Glomerular visceral epithelial cell (primary cell): ENCODE results near the gene ONECUT2.

Experiments
- DNase-seq: peaks from one replicate; pipeline ENCODE4 v3.0.0-alpha.2; 2016; ENCODE audit errors: extremely low spot score

The ONECUT2 gene

GRCh38 chr18:57431467-57432080 lies 3.6 kb upstream of the ONECUT2 start:
- DNase-seq = no peak

GRCh38 chr18:57432140-57432539 lies 3.0 kb upstream of the ONECUT2 start:
- DNase-seq = no peak

DNA sequence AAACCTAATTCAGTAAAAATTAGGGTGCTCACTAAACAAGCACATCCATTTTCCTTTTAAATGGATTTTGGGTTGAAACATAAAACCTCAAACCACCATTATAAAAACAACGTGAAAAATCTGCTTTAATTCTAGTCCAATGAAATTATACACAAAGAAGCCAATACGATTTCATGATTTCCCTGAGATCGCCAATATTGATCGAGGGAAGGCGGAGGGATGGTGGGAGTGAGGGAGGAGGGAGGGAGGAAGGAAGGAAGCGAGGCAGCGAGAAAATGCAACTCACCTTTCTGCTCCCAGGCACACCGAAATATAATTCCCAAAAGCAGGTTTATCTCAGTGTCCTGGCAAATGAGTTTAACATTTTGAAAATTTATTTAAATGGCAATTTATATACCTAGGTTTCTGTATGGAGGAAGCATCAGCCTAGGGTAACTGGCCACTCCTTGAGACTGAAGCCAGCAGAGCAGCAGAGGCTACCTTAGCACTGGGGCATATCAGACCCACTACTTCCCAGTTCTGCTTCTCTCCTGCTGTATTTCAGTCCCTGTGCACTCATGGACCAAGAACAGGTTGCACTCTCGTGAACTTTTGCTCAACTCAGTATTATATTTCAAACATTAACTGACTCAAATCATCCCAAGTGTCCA lies 2.3 kb upstream of the ONECUT2 start:
- DNase-seq = no peak

- no peak for DNase-seq
These were observed 1.7 kb upstream of the ONECUT2 start for GRCh38 chr18:57433482-57433881.

GRCh38 chr18:57433934-57434535 lies 1.1 kb upstream of the ONECUT2 start:
- no peak for DNase-seq

DNA sequence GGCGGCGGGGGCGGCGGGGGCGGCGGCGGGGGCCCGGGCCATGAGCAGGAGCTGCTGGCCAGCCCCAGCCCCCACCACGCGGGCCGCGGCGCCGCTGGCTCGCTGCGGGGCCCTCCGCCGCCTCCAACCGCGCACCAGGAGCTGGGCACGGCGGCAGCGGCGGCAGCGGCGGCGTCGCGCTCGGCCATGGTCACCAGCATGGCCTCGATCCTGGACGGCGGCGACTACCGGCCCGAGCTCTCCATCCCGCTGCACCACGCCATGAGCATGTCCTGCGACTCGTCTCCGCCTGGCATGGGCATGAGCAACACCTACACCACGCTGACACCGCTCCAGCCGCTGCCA lies 644 bp downstream of the ONECUT2 start:
- DNase-seq = no peak

DNA sequence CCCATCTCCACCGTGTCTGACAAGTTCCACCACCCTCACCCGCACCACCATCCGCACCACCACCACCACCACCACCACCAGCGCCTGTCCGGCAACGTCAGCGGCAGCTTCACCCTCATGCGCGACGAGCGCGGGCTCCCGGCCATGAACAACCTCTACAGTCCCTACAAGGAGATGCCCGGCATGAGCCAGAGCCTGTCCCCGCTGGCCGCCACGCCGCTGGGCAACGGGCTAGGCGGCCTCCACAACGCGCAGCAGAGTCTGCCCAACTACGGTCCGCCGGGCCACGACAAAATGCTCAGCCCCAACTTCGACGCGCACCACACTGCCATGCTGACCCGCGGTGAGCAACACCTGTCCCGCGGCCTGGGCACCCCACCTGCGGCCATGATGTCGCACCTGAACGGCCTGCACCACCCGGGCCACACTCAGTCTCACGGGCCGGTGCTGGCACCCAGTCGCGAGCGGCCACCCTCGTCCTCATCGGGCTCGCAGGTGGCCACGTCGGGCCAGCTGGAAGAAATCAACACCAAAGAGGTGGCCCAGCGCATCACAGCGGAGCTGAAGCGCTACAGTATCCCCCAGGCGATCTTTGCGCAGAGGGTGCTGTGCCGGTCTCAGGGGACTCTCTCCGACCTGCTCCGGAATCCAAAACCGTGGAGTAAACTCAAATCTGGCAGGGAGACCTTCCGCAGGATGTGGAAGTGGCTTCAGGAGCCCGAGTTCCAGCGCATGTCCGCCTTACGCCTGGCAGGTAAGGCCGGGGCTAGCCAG lies 1.2 kb downstream of the ONECUT2 start:
- no peak for DNase-seq

DNA sequence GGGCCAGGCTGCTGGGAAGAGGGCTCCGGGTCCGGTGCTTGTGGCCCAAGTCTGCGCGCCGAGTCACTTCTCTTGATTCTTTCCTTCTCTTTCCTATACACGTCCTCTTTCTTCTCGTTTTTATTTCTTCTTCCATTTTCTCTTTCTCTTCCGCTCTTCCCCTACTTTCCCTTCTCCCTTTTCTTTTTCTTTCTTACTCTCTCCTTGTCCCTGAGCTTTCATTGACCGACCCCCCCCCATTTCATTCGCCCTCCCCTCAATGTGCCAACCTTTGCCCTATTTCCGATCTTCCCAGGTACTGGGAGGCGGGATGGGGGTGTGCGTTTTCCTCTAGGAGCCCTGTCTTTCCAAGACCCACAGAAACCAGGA lies 1.8 kb downstream of the ONECUT2 start:
- no peak for DNase-seq

DNA sequence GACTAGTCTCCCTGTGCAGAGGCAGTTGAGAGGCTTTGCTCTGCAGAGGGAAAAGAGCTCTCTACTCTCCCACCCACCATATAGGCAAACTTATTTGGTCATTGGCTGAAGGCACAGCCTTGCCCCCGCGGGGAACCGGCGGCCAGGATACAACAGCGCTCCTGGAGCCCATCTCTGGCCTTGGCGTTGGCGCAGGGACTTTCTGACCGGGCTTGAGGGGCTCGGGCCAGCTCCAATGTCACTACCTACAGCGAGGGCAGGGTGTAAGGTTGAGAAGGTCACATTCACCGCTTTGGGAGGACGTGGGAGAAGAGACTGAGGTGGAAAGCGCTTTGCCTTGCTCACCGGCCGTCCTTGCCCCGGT lies 2.2 kb downstream of the ONECUT2 start:
- no peak for DNase-seq

GRCh38 chr18:57437766-57438671 lies 2.8 kb downstream of the ONECUT2 start:
- peak; percentile 59 for DNase-seq

- DNase-seq = no peak
These were observed 3.8 kb downstream of the ONECUT2 start for GRCh38 chr18:57438743-57439608.

DNA sequence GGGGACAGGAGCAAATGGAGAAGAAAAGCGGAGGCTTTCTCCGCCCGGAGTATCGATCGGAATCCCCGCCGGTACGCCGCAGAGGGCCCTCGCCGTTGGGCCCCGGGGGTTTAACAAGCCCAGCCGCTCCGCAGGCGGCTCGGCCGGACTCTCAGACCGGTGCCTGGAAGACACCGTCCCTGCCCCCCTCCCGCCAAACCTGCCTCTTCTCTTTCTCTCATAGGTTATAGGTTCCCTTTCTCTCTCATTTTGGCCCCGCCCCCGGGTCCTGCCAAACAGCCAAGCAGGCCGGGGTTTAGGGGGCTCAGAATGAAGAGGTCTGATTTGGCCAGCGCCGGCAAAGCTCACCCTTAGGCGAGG lies 4.4 kb downstream of the ONECUT2 start:
- no peak for DNase-seq

DNA sequence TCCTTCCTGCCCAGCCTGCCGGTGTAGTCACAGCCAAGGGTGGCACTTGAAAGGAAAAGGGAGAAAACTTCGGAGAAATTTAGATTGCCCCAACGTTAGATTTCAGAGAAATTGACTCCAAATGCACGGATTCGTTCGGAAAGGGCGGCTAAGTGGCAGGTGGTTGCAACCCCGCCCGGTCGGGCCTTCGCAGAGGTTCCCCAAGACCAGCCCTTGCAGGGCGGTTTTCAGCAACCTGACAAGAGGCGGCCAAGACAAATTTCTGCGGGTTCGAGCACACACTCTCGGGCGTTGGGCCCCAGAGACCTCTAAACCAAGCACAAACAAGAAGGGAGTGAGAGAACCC lies 4.8 kb downstream of the ONECUT2 start:
- DNase-seq = no peak

DNA sequence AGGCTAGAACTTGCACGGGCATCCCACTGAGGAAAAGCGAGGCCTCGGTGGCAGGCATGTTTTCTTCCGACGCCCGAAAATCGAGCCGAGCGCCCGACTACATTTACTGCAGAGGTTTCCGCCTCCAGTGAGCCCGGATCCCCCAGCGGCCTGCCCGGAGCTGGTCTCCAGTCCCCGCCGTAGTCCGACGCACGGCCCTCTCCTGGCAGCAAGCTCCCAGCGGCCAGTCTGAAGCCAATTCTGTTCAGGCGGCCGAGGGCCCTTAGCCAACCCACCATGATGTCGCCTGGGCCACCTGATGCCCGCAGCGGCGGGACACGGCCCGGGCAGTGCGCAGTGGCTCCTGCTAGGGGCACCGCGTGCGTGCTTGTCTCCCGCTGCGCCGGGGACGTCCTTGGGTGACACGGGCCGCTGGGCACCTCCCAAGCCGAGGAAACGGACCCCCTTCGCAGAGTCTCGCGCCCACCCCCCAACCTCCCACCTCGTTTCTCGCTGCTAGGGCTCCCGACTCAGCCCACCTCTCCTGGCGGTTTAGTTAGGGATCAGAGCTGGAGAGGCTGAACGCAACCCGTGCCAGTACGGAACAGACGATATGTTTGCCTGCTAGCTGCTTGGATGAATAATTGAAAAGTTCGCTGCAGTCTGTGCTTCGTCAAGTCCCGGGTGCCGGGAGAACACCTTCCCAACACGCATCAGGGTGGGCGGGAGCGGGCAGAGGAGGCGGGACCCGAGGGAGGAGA lies 5.3 kb downstream of the ONECUT2 start:
- no peak for DNase-seq

- DNase-seq = peak; percentile 36
These were observed 6.1 kb downstream of the ONECUT2 start for GRCh38 chr18:57441071-57441794.

DNA sequence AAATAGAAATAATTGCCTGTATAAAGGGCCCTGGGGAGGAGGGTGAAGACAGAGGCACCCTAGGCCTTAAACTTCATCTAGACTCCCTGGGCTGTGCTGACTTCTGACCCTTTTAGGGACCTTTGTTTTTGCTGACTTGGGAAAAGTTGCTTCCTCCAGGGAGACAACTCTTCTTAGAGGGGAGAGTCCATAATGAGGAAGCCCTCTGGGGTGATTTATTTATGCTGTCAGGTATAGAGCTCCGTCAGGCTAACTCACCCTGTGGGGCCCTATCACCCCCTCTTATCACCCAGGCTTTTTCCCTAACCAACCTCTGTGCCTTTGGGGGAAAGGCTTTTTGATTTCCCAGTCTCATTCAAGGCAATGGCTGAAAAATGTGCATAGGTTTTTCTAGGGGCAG lies 8.1 kb downstream of the ONECUT2 start:
- no peak for DNase-seq

DNA sequence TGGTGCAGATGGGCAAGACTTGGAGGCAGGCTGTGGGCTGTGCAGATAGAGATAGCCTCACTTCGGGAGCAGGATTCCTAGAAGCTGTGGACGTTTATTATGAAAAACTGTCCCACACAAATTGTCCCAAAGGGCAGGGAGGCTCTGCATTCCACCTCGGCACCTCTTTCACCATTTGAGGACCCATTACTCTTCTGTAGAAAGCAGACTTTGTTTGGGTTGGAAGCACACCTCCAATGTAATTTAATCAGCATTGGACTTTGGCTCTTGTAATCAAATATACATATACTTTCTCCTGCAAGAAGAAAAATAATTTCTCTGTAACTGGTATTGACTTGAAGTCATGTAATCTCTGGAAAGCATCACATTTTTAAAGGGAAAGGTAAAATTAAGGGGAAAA lies 8.5 kb downstream of the ONECUT2 start:
- no peak for DNase-seq

DNA sequence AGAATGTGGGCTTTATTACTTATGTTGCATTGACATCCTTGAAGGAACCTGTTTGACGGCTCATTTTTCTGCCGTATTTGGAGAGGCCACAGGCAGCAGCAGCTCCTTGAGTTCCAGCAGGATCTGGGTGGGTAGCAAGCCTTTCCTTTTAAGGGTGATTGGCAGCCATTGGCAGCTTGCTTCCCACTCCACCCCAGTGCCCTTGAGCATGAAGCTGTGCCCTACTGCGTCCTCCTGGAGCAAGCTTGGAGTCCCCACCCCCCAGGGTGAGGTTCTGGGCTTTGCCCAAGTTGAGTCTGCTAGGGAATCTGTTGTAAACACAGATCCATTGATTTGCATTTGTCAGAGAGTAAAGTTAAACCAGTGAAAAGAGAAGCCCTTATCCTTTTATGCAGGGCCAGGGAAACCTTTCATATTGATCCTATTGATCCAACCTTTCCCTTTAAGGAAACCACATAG lies 9.2 kb downstream of the ONECUT2 start:
- no peak for DNase-seq

DNA sequence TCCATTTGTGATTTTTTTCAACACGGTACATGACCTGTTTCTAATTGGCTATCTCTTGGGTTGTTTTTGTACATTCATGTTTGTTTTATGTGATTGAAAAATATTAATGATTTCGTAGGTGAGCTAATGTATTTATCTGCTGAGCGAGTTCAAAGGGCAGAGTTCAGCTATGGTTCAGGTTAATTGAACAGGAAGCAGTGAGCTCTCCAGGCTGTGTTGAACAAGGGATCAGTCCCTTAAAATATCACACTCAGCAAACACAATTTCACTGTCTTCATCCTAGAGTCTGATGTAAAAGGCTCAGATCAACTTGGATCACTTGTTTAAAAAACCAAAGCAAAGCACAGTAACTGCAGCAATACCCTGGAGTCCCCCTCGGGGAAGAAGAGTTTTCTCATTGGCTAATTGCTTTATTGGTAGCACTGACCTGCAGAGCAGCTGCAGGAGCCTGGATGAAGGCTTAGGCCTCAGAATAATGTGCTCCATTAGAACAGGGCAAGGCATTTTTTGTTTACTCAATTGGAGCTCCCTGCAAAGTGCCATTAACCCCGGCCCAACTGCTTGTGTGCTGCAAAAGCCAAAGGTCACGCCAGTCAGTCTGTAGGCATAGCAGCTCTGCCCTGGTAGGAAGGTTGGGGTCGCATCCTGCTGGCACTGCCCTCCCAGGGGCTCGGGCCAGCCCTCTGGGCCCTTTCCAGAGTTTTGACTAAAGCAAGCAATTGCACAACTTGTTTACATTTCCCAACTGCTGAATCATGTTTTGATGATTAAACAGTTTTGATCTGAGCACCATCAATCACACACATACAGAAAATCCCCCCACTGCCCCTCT lies 10.5 kb downstream of the ONECUT2 start:
- DNase-seq = no peak
